H1 (cell line): Measurements from ENCODE around the gene NDUFS4.

Experiments used
- CEBPB ChIP-seq: IDR thresholded peaks from 2 replicates; pipeline ENCODE4 v1.6.1; 2012; ENCODE audit warnings: low read depth, low read length
- CTCF ChIP-seq, 3 experiments: IDR thresholded peaks; 1 replicate in 2 of 3; 2 replicates in 1 of 3; pipeline versions ENCODE4 v1.5.1 to v1.6.1; 2011; ENCODE audit warnings: low read length in 3 of 3, mild to moderate bottlenecking in 3 of 3, inconsistent platforms in 2 of 3, low read depth in 1 of 3, moderate library complexity in 1 of 3; ENCODE audit not compliant: insufficient read depth in 1 of 3; ENCODE audit errors: control extremely low read depth in 1 of 3
- EZH2 ChIP-seq: fragments of 200-600 bp; sonication (generic); IDR thresholded peaks from 2 replicates; pipeline ENCODE4 v1.7.1; 2012; ENCODE audit warnings: low read depth, mild to moderate bottlenecking, moderate library complexity, low read length, inconsistent platforms; ENCODE audit not compliant: severe bottlenecking
- RAD21 ChIP-seq, 2 experiments: IDR thresholded peaks in 1 of 2; conservative IDR thresholded peaks in 1 of 2; 2 replicates each; pipeline ENCODE4 v1.6.1; 2011; ENCODE audit warnings: low read depth in 2 of 2, low read length in 2 of 2, improper control_type of control experiment in 1 of 2, inconsistent platforms in 1 of 2, mild to moderate bottlenecking in 1 of 2, moderate library complexity in 1 of 2
- SP1 ChIP-seq: IDR thresholded peaks from 2 replicates; pipeline ENCODE4 v1.6.1; 2011; ENCODE audit warnings: low read depth, low read length
- TF ChIP-seq, protein P1 (sequence below): IDR thresholded peaks from 2 replicates; pipeline ENCODE4 v1.6.1; 2012; ENCODE audit warnings: inconsistent platforms
- TF ChIP-seq, protein P2 (sequence below): IDR thresholded peaks from 2 replicates; pipeline ENCODE4 v1.6.1; 2011; ENCODE audit warnings: low read length, improper control_type of control experiment

DNA sequence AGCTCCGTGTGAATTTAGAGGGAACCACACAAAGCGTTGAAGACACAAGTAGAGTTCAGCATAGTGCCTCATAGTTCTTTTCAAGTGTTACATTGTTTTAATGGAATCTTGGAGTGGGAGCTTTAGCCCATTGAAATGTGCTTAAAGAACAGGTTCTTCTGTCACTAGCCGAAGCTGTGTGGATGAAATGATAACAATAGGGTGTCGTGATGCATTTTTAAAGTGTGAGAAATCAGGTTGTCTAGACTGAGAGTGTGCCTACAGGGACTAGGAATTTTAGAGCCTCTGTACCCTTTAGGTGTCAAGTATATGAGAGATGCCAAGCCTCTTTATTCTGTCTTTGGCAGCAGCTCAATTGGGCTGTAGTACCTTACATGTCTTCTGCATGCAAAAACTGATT, 83.0 kb downstream of the NDUFS4 start:
- TF ChIP-seq CTCF (IDR thresholded peaks at IDR 0.05; ENCODE audit: control extremely low read depth in 1 of 3, insufficient read depth in 1 of 3, low read depth in 1 of 3, low read length in 3 of 3), result no peak
- TF ChIP-seq, protein P1, sequence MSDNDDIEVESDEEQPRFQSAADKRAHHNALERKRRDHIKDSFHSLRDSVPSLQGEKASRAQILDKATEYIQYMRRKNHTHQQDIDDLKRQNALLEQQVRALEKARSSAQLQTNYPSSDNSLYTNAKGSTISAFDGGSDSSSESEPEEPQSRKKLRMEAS, result no peak
- no peak for TF ChIP-seq RAD21 (IDR thresholded peaks at IDR 0.05 in 1 of 2, conservative IDR thresholded peaks at IDR 0.05 in 1 of 2; ENCODE audit: low read depth in 2 of 2, low read length in 2 of 2)
- TF ChIP-seq SP1, result no peak
- TF ChIP-seq CEBPB, result no peak
- TF ChIP-seq, protein P2, sequence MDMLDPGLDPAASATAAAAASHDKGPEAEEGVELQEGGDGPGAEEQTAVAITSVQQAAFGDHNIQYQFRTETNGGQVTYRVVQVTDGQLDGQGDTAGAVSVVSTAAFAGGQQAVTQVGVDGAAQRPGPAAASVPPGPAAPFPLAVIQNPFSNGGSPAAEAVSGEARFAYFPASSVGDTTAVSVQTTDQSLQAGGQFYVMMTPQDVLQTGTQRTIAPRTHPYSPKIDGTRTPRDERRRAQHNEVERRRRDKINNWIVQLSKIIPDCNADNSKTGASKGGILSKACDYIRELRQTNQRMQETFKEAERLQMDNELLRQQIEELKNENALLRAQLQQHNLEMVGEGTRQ, result no peak
- TF ChIP-seq EZH2, result no peak
